ENCODE results near the gene GRB10. TPM values are rescaled to one million over a fixed set of nuclear protein-coding genes. Genes with fewer than 3 reads are reported as not detected.

Gene GRB10
- total RNA-seq, 1 donor from 2014 or later: 106 TPM

- DNase-seq (ENCODE audit: low spot score): no peak
Observed at GRCh38 chr7:50655020-50655419, 127.7 kb downstream of the GRB10 start.

GRCh38 chr7:50653981-50654425 lies 128.7 kb downstream of the GRB10 start:
- DNase-seq (ENCODE audit: low spot score): peak; percentile 57

- no peak for DNase-seq (ENCODE audit: low spot score)
Observed at GRCh38 chr7:50653126-50653864, 129.4 kb downstream of the GRB10 start.

DNA sequence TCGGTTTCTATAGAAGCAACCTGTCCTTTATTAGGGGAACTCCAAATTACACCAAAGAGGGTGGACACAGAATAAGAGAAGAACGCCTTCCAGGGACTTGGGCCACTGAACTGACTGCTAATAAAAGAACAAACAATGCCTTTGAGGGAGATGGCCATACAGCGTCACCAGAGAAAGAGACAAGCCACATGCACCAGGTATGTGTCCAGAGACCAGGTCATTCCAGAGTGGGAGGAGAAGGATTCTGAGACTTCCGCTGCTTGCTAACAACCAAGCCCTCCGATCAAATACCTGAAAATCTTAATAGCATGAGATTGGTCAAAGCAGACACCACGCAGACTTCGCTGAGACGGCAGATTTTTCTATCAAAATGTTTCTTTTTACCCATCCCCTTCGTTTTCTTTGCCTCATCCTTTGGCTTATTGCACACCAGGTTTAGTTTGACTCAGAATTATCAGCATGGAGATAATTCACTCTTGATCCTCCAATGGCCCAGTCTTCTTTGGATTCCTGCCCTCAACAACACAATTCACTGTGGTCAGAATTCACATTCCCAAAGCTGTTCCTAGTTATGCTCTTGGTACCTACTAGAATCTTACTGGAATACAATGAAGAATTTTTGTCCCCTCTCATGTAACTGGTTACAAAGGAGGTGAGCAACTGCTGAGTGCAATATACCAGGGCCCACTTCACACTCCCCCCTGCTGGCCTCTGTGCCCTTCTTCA lies 130.1 kb downstream of the GRB10 start:
- no peak for DNase-seq (ENCODE audit: low spot score)

DNA sequence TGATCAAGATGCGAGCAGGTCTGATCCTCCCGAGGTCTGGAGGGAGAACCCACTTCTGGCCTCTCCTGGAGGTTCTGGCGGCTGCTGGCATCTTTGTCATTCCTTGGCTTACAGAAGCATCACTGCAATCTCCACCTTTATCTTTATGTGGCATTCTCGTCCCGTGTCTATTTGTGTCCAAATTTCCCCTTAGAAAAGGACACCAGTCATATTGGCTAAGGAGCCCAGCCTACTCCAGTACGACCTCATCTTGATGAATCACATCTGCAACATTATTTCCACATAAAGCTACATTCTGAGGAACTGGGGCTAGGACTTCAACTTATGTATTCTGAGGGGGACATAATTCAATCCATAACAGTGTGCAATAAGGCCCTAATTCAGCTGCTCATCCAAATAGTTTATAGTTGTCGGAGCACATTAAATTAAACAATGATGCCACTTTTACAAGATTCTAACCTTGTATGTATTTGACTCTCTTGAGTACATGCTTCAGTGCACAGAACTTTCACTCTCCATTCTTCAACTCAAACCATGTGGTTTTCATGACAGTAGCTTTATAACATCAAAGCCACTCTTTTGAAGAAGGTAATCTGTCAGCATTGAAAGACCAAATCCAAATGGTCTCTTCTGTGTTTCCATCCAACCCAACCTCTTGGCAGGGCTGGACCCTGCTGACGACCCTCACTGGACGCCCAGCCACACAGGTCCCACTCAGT lies 131.3 kb downstream of the GRB10 start:
- no peak for DNase-seq (ENCODE audit: low spot score)

DNA sequence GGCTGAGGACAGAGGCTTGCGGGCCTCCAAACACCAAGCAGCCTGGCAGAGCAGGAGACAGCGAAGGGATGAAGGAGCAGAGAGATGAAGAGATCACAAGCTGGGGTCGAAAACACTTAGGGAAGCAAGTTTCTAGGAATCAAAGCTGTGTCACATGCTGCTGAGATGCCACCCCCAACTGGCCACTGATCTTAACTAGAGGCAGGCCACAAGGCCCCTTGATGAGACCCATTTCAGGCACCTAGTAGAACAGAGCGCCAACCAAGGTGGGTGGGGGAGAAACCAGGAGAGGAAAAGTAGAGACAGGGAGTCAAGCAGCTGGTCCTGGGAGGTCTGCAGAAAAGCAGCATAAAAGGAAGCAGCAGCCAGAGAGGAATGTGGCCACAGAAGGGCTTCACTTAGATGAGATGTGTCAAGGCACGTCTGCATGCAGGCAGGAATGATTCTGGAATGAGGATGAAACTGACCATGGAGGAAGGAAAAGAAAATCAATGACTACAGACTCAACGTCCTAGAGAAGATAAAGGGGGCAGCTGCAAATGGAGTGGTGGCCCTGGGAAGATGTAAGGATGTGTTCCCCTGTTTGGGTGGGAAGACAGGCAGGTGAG lies 132.5 kb downstream of the GRB10 start:
- DNase-seq (ENCODE audit: low spot score): no peak

DNA sequence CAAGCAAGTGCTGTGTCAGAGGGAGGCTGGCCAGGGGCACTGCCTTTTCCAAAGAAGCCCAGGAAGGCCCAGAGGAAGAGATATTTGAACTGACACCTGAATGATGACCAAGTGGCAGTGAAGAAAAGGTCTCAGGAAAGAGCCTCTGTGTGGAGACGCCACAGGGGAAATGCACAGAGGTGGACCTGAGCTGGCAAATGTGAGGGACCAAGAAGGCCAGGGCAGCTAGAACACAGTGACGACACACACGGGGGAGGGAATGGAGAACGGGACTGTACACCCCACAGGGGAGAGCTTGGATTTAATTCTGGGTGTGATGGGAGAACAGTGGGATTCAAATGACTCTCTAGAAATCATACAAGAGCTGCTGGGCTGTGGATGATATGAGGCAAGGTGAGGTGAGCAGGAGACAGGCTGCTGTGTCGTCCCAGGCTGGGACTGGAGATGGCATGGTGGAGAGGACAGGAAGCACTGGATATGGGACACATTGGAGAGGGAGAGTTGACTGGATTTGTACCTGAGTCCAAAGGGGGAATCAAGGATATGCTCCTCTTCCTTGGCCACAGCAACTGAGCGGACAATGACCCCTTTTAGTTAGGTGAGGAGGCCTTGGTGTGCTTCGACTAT lies 133.3 kb downstream of the GRB10 start:
- no peak for DNase-seq (ENCODE audit: low spot score)

- no peak for DNase-seq (ENCODE audit: low spot score)
Observed at GRCh38 chr7:50648570-50649169, 134.0 kb downstream of the GRB10 start.

DNA sequence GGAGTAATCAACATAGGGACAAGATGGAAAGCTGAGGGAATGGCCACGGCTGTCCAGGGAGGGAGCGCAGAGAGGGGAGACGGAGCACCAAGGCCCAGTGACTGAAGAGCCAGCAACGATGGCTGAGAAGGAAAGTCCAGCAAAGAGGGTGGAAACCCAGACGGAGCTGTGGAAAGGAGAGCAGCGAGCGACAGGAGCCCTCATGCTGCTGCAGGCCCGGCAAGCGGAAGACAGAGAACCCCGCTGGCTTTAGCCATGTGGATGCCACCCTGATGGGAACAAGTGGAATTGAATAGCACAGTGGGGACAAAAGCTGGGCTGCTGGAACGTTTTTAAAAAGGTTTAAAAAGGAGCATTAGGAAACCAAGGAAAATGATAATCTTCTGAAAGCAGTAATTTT lies 134.6 kb downstream of the GRB10 start:
- DNase-seq (ENCODE audit: low spot score): no peak

GRCh38 chr7:50647286-50647980 lies 135.3 kb downstream of the GRB10 start:
- no peak for DNase-seq (ENCODE audit: low spot score)

GRCh38 chr7:50646069-50646468 lies 136.6 kb downstream of the GRB10 start:
- DNase-seq (ENCODE audit: low spot score): no peak

DNA sequence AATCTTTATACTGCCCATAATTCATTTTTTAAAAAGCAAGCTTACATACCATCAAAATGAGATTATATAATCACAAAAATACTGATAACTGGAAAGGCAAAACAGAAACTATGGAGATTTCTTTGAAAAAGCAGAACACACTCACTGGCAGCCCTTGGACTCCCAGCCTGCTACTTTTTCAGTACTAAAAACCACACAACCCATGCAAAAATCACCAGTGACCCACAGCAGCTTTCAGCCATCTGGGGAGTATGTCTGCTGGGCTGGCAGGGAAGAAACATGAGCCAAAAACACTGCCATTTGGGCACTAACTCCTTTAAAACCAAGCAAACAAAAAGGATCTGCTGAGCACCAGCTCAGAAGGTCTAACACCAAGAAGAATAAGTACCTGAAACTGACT lies 137.5 kb downstream of the GRB10 start:
- DNase-seq (ENCODE audit: low spot score): no peak

DNA sequence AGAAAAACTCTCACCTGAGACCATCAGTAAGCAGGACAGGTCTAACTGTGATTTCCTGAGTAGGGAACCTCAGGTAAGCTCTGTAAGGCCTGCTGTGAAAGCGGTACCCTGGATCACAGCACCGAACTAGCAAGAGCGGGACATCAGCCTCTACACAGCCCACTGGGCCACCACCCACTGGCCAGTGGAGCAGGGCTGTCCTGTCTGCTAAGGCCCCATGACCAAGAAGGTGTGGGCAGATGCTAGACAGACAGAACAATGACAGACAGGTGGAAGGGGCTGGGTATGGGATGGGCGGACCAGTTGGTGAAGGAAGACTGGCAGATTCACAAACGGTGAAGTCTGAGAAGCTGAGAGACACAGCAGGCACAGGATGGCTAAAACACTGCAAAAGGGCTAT lies 138.1 kb downstream of the GRB10 start:
- DNase-seq (ENCODE audit: low spot score): no peak

DNA sequence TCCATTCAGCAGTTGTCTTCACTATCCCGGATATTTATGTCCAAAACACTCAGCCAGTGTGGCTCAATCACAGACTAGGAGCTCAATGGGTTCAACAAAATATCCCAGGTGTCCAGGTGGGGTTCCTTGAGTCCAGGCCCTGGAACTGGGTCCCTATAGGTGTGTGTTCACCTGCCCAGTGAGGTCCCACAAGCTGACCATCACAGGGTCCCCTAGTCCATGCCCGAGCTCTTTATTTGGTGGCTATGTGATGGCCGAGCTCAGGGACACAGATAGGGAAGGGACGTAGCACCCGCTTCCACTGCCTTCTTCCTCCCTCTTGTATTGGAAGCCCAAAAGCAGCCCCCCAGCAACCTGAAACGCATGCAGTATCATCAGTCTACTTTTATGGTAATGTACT lies 138.6 kb downstream of the GRB10 start:
- no peak for DNase-seq (ENCODE audit: low spot score)

DNA sequence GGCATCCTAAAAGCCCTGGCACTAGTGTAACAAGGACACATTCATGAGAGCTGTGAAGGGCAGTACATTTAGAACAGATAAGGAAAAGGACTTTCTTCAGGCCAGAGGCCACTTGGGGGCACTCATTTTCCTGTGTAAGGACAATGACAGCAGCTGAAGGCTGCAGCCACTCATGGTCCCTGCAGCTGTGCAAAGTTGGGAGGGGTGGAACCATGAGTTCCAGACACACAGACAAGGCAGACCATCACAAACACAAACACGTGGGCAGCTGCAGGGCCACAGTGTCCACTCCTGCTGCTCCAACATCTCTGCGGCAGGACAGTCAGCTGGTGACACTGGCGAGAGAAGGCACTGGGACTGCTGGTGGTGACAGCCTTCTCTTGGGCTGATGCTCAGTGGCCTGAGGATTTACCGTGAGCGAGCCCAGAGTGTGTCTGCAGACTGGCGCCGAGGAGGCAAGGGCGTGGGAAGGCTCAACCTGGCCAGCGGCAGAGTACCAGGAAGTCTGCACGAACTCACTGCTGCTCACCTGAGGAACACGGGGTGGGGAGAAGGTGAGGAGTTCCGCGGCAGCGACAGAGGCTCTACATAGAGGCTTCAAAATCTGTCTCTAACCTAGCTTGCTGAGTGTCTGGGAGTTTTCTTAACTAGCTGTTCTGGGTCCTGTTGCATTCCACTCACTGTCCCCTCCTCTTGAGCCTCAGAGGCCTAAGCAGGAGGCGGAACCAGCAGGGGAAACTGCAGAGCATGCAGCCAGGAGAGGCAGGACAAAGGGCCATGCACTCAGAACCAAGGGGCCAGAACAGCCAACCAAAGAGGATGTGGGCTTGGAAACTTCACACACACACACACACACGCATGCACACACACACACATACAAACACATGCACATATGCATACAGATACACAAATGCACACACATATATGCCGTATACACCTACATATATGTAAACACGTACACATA lies 141.0 kb downstream of the GRB10 start:
- DNase-seq (ENCODE audit: low spot score): no peak

DNA sequence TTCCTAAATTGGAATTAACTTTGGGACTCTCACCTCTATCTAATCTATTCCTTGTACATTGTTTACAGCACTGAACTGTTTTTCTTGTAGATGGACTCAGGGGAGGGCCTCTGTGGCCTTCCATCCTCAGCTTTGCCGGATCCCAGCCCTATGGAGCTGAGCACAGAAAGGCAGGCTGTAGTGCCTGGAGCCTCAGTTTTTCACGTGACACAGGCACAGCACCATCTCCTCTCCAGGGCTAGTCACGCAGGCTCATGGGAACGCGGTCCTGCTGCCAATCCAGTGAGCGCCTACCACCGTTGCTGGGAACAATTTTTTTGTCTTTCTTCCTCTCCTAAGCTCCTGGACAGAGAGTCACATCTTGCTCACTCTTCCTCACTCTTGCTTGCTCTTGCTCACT lies 141.9 kb downstream of the GRB10 start:
- no peak for DNase-seq (ENCODE audit: low spot score)

DNA sequence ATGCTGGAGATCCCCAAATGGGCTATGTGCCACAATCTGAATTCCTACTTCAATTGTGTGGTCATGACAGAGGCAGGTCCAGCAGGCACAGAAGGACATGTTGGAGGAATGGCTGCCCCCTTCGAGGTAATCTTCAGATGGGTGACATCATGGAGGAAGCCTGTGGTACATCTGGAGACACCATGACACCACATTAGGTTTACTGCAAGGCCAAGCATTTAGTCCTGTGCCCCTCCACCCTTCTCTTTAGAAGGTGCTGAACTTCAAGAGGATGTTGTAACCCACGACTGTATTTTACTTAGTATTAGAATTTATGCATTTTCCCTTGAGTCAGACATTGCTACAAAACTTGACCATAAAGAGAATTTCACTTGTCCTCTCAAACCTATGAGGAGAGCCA lies 142.4 kb downstream of the GRB10 start:
- DNase-seq (ENCODE audit: low spot score): no peak

GRCh38 chr7:50637725-50638643 lies 144.7 kb downstream of the GRB10 start:
- no peak for DNase-seq (ENCODE audit: low spot score)
